Thyroid gland (tissue), 4 donors: ENCODE results near the gene KRT32.
"Not testable (repeated sequence)": the region's sequence is repeated elsewhere in the genome, so short reads cannot be mapped to it uniquely, and the experiment has no call there.

Source experiments
- CTCF ChIP-seq, 6 experiments: fragments of 200-600 bp in 3 of 6; fragments of 450-650 bp in 3 of 6; sonication (generic) in 3 of 6; IDR thresholded peaks; one replicate each; pipeline ENCODE4 v1.5.1; 2016 to 2019; ENCODE audit warnings: antibody characterized with exemption in 6 of 6, mild to moderate bottlenecking in 2 of 6, inconsistent platforms in 1 of 6, moderate library complexity in 1 of 6
- POLR2A ChIP-seq, 2 donors: fragments of 450-650 bp; IDR thresholded peaks; one replicate each; pipeline ENCODE4 v1.6.1; 2017; ENCODE audit warnings: antibody characterized with exemption in 2 of 2, mild to moderate bottlenecking in 2 of 2, moderate library complexity in 1 of 2

GRCh38 chr17:41422586-41422985, 44.6 kb downstream of the KRT32 start:
- not testable (repeated sequence) for TF ChIP-seq CTCF, POLR2A (IDR thresholded peaks at IDR 0.05)
